DMS153 treated with DMSO at 0.1 percent for 48 hours (cell line): ENCODE data around the gene PARD3.

Experiments used
- DNase-seq: peaks from one replicate; lab custom pipeline; 2025; ENCODE audit not compliant: unreplicated experiment; lab: John Stamatoyannopoulos, UW

Gene PARD3

DNA sequence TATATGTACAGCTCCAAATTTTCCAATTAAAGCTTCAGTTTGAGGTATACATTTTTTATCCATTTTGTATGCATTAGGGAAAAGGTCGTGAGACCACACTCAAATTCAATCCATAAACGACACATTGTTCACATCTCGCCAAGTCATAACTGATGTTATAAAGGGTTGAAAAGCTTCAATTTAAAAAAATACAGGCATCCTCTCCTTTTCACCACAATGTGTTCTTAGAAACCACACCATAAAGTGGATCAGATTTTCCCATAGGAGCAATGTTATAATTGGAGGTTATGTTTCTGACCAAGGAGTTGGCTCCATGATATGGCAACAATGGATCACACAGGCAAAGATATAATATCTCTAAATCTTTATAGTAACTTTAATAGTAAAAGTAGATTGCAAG lies 663.6 kb downstream of the PARD3 start:
- DNase-seq = no peak

DNA sequence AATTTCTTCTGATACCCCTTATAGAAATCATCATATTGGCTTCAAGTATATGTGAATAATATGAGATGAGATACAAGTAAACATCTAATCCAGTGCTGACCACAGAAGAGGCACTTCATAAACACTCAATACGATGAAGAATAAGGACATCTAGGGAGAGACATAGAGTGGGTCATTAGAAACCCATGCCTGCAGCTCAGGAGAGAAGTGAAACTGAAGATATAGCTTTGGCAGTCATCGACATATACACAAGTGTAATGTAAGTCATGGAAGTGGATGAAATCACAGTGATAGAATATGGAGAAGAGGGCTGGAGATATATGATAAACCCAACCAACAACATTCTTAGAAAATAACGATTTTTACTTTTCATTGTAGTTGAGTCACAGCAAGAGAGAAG lies 665.0 kb downstream of the PARD3 start:
- DNase-seq = no peak

- DNase-seq = no peak
Measured at GRCh38 chr10:34148305-34148657, 666.8 kb downstream of the PARD3 start.

- no peak for DNase-seq
Measured at GRCh38 chr10:34147641-34148304, 667.3 kb downstream of the PARD3 start.

GRCh38 chr10:34145715-34146114 lies 669.4 kb downstream of the PARD3 start:
- DNase-seq = no peak

DNA sequence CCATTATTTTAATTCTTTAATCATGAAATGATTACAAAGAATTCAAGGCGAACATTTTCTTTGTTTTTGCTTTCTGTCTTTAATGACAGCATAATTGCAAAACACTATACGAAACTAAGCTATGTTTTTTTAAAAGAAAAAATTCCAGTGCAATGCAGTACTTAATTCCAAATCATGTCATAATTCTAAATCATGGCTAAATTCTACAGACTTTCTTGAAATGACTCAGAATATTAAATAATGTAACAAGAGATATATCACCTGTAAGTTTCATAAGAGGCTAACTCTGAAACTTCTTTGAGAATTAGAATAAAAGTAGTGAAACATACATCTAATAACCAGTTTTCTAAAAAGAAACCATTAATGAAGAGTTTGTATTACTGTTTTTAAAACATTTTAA lies 671.6 kb downstream of the PARD3 start:
- DNase-seq = no peak

- DNase-seq = no peak
Measured at GRCh38 chr10:34141032-34141680, 673.9 kb downstream of the PARD3 start.

GRCh38 chr10:34139559-34139958 lies 675.5 kb downstream of the PARD3 start:
- no peak for DNase-seq

GRCh38 chr10:34137955-34138354 lies 677.1 kb downstream of the PARD3 start:
- DNase-seq = no peak

- no peak for DNase-seq
Measured at GRCh38 chr10:34137201-34137600, 677.9 kb downstream of the PARD3 start.

- no peak for DNase-seq
Measured at GRCh38 chr10:34135515-34135914, 679.6 kb downstream of the PARD3 start.

GRCh38 chr10:34134602-34135001 lies 680.5 kb downstream of the PARD3 start:
- no peak for DNase-seq

GRCh38 chr10:34133406-34133805 lies 681.7 kb downstream of the PARD3 start:
- DNase-seq = no peak

DNA sequence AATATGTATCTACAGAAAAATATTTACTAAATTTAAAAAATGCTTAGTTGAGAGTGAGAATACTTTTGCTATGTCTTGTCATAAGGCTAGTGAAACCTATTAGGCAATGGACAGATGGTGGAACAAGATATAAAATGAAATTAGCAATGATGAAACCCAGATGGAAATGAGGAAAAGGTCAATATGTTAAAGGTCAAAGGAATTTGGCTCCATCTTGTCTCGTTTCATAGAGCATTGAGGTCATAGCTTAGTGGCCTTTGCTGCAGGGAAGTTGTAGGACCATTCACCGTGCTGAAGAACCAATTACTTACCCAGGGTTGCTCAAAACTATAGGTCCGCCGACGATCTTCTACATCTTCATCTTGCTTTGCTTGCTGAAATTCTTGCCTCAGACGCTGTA lies 683.9 kb downstream of the PARD3 start:
- DNase-seq = no peak

- no peak for DNase-seq
Measured at GRCh38 chr10:34127676-34128075, 687.4 kb downstream of the PARD3 start.

- DNase-seq = no peak
Measured at GRCh38 chr10:34126371-34127151, 688.5 kb downstream of the PARD3 start.

GRCh38 chr10:34125702-34126101 lies 689.4 kb downstream of the PARD3 start:
- no peak for DNase-seq

DNA sequence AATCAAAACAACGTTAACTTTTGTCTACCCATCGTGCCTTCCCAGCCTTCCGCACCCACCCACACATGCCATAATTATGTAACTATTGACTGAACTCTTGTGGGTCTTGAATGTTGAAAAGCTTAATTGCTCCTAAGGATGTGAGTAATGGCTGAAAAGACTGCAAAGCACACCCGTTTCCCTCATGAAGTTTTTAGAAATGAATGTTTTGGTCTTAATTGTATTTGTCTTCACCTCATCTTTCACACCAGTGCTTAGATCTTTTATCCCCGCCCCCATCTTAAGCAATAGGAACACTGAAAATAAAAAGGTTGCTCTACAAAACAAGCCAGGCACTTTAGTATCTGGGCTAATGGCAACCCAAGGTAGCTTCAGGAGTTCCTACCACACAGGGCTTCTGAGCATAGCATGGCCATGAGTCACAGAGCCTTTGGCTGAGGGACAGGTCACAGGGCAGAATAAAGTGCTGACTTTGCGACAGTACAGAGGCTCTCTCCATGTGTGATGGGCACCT lies 690.5 kb downstream of the PARD3 start:
- no peak for DNase-seq

GRCh38 chr10:34121781-34122622 lies 693.1 kb downstream of the PARD3 start:
- peak; percentile 1 for DNase-seq

DNA sequence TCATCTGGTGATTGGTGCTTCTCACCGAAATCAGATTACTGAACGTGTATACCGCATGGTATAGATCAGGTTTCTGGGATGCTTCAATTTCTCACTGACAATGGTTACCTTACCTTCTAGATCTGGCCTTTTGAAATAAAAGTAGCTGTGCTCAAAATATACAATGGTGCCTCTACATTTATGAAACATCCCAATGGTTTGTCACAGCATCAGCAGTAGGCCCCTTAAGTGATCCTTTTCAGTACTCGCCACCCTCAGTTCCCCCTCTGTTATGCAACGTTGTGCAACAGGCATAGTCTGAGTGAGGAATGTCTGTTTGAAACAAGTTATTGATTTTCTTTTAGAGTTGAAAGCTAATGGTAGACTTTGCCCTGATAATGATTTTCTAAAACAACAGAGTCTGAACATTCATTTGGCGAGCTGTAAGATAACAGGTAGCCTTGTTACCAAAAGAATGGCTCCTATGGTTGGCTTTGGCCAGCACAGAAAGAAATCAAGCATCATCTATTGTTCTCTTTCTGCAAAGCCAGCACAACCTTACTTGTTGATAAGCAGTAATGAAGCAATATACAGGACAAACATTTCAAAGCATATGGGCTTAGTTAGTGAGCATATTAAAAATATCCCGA lies 693.9 kb downstream of the PARD3 start:
- DNase-seq = no peak

DNA sequence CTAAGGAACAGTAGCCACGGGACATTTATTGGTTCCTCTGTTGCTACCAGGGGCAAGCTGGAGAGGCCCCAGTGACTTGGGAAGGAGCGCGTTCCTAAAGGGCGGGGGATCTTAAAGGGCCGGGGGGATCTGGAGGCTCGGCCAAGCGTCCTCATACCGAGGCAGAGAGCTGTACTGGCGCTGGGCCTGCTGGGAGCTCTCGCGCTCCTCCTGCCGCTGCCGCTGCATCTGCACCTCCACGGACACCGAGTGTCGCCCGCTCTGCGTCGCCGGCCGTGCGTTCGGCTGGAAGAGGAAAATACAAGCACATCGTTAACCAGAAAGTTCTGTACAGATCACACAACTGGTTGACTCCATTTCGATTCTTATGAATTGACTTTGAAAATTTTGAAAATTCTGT lies 695.6 kb downstream of the PARD3 start:
- DNase-seq = no peak
